Superior temporal gyrus (tissue), 1 donor: ENCODE data around the gene HERC2.
"Not testable (repeated sequence)": the region's sequence is repeated elsewhere in the genome, so short reads cannot be mapped to it uniquely, and the experiment has no call there.

Source experiments
- DNase-seq: peaks from one replicate; pipeline ENCODE4 v3.0.0-alpha.2; 2016; ENCODE audit errors: extremely low spot score

The HERC2 gene

DNA sequence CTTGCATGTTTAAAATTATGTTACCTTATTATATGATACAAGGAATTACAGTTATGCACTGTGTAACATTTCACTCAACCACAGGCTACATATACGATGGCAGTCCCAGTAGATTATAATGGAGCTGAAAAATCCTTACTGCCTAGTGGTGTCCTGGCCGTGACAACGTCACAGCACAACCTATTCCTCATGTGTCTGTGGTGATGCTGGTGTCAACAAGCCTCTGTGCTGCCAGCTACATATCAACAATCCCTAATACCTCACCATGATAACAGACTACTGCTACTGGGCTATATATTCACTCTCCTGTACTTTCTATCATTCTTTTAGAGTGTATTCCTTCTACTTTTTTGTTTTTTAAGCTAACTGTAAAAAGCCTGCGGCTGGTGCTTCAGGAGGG, 142.7 kb downstream of the HERC2 start:
- no peak for DNase-seq

DNA sequence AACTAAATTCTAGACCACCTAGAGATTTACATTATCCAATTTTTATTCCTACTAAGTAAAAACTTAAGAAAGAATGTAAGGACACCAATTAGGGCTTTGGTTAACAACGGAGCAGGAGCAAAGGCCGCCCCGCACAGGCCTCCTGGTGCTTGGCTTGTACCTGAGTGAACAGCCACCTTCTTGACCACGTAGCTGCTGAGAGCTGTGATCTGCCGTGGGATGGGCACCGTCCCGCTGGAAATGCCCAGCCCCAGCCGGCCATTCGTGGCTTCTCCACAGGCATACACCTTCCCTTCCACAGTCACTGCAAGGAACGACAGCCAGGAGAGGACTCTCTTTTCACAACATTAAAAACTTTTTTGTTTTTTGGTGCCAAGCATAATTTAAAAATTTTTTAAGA, 143.3 kb downstream of the HERC2 start:
- no peak for DNase-seq

DNA sequence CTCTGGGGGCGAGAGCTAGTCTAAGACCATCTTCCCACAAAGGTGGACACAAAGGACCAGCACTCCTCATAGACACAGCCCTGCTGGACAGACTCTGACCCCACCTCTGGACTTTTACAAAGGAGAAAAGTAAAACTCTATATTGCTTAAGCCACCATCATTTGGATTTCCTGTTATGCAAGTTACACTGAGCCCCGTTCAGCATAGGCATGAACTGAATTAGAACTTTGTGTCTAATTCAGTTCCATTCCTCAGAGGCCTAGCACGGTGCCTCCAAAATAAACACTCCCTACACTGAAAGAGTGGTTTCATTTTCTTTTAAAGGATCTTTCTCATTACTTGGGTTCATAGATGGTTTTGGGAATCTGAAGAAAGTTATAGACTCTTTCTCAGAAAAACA, 143.7 kb downstream of the HERC2 start:
- no peak for DNase-seq

DNA sequence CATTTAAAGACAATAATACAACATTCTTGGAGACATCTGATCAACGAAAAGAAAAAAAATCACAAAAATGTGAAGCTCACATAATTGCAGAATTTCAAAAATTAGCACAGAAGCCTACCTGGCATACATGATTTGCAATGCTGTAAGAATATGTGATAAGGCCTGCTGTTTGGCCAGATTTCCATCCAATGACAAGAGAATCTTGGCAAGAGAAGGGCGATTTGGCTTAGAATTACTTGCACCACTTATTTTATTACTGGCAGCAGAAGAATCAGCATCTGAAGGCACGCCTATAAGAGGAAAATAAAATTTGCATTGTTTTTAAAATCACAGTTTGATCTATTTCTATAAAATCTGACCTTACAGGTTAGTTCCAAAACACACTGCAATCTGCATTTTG, 152.6 kb downstream of the HERC2 start:
- no peak for DNase-seq

DNA sequence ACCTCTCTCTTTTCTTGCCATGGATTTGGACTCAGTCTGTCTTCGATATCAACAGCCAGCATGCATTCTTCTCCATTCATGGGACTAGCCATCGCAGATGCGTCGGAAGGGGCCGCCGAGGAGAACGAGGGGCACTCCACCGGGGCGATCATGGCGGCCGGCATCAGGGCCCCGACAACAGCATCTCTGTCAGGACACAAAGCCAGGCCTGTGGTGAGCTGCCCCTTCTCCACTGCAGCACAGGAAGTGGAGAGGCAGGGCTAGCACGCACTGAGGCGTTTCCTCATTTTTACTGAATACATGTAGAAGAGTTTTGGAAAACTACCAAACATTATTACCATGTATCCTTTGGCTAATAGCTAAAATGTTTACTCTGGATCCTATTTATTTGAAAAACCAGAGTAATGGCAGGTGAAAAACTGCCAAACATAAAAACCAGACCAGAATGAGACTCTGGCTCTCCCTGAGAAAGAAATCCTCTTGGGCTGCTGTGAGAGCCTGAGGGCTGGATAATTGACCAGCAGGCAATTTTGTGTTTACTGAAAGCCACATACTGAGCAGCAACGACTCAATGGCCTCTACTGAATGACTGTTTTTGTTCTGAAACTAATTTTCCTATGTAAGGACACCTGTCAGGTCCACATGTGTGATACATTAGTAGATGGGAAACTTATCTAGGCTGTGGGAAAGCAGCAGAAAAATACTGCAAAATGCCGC, 153.4 kb downstream of the HERC2 start:
- not testable (repeated sequence) for DNase-seq

DNA sequence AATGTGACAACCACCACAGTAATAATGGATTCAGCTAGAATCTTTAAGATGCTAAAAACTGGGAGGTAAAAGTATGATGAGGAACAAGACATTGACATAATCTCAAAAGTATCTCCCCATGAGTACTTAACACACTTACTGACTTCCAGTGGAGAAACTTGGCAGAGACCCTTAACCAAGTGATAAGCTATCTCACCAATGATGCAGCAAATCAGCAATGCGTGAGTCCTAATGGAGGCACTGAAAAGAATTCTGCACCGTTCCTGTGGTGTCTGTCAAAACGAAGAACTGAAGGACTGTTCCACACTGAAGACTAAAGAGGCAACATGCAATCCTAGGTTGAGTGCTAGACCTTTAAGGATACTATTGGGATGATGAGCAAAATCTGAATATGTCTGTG, 154.9 kb downstream of the HERC2 start:
- DNase-seq, result no peak

DNA sequence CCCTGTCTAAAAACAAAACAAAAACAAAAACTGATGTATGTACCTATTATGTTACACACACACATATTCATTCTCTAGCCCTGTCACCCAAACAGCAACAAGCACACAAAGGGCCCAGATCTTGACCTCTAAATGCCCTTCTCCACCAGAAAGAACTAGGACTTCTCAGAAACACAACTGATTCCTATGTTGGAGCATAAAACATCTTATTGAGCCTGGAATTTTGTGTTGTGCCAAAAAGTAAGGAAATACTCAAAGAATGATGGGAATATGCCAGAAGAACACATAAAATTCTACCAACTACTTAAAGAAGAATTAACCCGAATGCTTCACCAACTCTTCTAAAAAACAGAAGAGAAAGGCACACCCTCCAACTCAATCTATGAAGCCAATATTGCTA, 156.2 kb downstream of the HERC2 start:
- DNase-seq, result no peak

DNA sequence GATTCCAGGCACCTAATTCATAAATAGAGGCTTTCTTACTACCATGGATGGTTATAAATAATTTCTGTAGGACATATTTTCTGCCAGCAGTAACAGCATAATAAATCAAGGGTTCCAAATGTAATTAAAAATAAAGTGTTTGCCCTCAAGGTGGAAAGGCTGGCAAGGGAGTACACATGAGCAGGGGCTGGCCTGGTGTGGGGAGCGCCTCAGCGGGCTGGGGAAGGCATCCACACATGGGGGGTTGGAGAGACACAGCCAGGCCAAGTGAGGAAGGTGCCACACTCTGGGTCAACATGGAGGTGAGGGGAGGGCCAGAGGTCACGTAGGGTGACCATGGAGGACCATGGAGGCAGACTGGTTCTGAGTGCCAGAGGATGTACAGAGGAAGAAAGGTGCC, 157.1 kb downstream of the HERC2 start:
- DNase-seq, result no peak

DNA sequence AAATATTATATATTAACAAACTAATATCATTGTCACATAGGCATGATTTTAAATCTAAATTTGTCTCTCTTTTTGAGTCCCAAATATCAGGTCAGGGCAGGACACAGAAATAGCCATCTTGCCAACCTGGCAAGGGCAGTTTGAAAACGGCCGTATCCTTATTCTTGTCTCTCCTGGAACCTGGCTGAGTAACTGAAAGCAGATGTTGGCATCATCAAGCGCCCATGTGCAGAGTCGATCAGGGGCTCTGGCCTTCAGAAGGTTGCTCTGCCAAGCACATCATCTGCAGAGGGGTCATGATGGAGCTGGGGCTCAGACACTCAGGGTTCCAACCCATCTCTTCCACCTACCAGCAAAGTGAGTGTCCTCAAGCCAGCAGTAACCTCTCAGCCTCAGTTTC, 167.7 kb downstream of the HERC2 start:
- DNase-seq, result no peak

DNA sequence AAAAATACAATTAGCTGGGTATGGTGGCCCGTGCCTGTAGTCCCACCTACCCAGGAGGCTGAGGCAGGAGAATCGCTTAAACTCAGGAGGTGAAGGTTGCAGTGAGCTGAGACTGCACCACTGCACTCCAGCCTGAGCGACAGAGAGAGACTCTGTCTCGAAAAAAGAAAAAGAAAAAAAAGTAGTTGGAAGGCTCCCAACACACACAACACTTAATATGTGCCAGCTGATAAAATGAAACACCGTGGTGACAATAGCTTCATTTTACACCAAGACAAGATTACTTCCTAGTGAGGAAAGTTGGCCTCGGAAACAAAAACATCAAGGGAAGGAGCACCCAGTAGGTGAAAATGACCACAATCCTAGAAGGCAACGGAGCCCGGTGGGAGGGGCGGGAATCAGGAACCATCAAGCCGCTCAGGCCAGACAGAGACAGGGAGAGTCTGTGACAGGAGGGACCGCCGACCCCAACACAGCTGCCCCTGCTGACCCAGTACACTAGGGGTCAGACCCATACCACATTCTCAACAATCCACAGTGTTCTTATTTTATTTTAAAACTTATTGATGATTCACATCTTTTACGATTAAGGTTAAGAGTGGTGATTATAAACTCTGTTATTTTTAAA, 168.4 kb downstream of the HERC2 start:
- DNase-seq, result no peak

DNA sequence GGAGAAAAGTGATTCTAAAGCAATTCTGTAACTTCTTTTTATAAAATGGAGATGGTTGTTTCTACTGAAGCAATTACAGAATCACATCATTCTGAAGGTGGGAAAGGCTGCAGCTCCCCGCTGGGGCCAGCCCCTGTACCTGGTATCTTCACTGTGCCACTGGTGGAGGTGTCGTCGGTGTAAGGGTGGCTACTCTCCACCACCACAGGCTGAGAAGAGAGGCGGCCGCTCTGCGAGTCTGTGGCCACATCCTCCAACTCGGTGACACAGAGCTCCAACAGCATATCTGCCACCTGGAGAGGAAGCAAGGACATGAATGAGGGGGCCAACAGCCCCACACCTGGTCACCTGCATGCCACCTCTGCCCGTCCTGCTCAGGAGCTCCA, 169.4 kb downstream of the HERC2 start:
- DNase-seq, result not testable (repeated sequence)

DNA sequence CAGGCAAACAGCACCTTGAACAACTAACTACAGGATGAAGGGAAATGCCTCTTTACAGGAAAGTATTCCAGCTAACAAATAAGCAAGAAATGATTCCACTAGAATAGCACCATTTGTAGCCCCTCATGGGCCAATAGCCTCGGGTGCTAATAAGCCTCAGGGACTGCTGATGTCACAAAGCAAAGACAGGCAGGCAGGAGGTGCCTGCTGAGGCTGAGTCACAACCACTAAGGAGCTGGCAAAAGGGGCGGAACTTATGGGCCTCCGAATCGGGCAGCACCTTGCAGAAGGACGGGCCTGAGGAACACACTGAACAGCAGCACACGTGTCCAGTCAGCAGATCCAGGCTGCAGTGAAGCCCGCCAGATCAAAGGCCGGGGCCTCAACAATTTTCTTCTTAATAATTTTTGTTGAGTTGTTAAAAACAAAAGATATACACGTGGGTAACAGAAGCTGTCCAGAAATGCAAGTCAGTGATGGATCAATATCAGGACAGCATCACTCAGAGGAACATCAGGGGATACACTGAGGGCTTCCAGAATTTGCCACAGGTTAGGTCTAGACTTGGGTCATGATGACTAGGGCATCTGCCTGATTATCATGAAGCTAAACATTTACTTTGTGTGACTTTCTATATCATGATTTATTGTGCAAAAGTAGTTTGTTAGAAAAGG, 170.0 kb downstream of the HERC2 start:
- DNase-seq, result not testable (repeated sequence)

DNA sequence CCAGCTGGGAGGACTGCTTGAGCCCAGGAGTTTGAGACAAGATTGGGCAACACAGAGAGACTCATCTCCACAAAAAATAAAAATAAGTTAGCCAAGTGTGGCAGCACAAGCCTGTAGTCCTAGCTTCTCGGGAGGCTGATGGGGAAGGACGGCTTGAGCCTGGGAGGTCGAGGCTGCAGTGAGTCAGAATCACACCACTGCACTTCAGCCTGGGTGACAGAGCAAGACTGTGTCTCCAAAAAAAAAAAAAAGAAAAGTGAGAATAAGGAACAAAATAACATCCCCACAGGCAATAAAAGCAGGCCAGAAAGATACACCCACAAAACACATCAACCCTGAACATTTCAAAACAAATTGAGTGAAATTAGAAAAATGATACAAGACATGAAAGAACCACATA, 174.2 kb downstream of the HERC2 start:
- no peak for DNase-seq

DNA sequence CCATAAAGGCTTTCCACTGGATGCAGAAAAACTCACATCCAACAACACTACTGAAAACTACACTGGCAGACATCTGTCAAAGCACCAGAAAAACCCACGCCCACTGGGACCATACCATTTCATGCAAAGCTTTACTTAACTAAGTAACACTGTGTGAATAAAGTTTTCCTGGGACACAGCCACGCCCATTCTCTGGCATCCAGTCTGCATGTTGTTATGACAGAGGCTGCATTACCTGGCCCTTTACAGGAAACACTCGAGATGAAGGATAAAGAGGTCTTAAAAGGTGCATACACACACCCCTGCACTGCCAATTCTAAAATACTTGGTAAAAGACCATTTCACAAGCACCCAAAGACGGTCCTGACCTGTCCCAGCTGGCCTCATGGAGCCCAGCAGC, 176.6 kb downstream of the HERC2 start:
- DNase-seq, result not testable (repeated sequence)

DNA sequence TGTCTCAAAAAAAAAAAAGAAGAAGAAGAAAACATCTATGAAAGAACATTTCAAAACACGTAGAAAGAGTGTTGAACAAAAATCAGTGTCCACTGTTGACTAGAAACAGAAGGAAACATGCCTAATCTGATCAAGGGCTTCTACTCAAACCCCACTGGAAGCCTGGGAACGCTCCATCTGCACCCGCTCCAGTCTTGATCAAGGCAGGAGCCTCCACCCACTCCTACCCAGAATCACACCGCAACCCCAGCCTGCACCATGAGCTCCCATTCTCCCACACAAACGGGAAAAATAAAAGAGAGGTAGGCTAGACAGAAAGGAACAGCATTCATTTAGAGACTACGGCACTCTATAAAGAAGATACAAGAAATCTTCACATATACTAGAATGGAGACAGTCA, 181.9 kb downstream of the HERC2 start:
- no peak for DNase-seq

DNA sequence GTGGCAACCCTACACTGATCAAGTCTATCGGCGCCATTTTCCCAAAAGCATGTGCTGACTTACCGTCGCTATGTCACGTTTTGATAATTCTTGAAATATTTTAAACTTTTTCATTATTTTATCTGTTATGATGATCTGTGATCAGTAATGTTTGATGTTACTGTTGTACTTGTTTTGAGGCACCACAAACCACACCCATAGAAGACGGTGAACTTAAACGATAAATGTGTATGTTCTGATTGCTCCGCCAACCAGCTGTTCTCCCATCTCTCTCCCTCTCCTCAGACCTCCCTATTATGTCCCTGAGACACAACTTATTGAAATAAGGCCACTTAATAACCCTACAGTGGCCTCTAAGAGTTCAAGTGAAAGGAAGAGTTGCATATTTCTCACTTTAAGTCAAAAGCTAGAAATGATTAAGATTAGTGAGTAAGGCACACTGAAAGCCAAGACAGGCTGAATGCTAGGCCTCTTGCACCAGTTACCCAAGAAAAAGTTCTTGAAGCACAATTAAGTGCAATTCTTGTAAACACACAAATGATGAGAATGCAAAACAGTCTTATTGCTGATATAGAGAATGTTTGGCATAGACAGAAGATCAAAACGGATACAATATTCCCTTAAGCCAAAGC, 184.5 kb downstream of the HERC2 start:
- DNase-seq, result not testable (repeated sequence)

DNA sequence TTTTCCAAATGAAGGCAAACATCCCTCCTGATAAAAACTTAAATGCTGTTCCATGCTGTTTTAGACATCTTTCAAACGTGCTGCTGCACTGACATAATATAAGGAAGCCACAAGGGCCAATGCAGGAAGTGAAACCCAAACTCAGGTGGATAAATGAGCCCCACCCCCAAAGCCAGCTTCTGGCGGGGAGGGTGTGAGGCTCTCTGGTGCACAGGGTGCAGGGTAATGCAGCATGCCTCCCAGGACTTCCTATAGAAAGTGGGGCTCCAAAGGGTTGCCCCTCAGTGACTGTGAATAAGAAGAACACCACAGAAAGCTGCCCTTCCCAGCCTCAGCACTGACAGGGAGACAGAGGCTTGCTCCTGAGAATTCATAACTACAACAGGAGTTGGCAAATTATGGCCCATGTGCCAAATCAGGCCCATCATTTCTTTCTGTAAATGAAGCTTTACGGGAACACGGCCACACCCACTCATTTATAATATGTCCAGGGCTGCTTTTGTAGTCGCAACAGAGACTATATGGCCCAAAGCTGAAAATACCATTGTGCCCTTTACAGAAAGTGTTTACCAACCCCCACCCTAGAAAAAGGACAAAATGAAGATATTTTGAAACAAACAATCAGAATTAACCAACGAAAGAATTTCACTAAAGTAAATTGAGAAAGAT, 185.6 kb downstream of the HERC2 start:
- not testable (repeated sequence) for DNase-seq

DNA sequence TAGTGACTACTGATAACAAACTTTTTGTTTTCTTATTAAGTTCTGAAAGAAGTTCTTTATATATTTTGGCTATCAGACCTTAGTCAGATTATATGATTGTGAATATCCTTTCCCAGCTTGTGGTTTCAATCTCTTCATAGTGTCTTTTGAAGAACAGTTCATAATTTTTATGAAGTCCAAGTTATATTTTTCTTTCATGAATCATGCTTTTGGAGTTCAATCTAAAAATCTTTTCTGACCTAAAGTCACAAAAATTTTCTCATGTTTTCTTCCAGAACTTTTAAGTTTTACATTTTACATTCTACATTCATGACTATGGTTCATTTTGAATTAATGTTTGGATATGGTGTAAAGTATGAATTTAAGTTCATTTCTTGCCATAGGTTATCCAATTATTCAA, 188.7 kb downstream of the HERC2 start:
- DNase-seq, result no peak

DNA sequence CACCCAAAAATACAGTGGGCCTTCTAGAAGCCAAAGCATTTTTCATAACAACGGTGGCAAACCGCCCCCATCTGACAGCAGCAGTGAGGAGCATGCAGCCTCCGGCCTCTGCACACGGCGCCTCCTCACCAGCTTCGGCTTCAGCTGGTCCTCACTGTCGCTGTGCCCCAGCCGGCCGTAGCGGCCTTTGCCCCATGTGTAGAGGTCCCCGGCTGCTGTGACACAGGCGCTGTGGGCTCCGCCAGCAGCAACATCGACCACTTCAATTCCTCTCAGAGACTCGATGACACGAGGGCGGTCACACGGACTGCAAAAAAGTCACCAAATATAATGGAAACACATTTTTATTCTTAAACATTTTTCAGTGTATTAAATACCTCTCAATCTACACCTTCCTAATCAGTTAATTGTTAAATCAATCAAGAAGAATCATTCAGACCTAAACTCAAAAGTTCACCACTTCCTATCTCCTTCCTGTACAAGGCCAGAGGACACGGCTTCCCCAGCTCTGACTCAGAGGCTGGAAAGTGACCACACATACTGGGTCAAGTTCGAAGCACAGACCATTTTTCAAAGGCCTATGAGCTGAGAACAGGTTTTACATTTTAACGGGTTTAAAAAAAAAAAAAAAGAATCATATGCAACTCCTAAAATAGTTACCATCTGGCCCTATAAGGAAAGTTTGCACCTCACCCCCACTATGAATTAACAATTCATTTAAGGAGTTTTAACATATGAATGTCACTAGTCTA, 189.3 kb downstream of the HERC2 start:
- no peak for DNase-seq

DNA sequence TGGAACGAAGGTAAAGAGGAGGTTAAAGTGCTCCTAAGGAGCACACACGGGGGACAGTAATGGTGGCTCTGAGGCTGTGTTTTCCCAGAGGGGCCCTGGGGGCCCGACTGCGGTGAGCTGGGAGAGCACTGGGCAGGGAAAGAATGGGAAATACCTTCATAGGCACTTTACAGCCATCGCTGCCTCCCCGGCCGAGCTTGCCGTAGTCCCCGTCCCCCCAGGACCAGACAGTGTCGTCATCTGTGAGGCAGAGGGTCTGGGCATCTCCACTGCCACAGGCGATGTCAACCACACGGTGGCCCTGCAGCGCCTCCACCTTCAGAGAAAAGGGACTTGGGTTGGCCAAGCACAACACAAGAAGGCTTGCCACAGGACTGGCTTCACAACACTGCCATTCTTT, 190.0 kb downstream of the HERC2 start:
- no peak for DNase-seq

DNA sequence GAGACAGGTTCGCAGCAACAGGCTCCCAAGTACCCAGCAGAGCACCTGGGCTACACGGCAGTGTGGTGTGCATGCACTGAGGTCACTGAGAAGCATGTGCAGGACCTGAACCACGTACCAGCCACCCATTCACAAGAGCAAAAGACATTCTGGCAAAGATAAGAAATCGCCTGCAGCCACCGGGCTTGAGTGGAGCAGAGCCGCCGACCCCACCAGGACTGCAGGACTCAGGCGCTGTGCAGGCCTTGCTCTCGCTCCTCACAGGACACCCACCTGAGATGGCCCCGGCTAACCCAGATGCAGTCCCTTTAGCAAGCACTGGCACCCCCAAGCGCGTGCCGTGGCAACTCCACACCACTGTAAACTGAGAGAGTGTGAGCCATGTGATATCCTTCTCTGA, 190.6 kb downstream of the HERC2 start:
- DNase-seq, result no peak
